GM21786 (cell line): ENCODE results near the gene OR6N1.
A peak's percentile ranks its signal among the peaks of the same experiment; 100 is the strongest.

Source experiments
- ATAC-seq: cut with Tn5 transposase; IDR thresholded peaks from one replicate; pipeline ENCODE4 v1.9.1; 2021; ENCODE audit not compliant: unreplicated experiment

OR6N1 gene, protein sequence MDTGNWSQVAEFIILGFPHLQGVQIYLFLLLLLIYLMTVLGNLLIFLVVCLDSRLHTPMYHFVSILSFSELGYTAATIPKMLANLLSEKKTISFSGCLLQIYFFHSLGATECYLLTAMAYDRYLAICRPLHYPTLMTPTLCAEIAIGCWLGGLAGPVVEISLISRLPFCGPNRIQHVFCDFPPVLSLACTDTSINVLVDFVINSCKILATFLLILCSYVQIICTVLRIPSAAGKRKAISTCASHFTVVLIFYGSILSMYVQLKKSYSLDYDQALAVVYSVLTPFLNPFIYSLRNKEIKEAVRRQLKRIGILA

DNA sequence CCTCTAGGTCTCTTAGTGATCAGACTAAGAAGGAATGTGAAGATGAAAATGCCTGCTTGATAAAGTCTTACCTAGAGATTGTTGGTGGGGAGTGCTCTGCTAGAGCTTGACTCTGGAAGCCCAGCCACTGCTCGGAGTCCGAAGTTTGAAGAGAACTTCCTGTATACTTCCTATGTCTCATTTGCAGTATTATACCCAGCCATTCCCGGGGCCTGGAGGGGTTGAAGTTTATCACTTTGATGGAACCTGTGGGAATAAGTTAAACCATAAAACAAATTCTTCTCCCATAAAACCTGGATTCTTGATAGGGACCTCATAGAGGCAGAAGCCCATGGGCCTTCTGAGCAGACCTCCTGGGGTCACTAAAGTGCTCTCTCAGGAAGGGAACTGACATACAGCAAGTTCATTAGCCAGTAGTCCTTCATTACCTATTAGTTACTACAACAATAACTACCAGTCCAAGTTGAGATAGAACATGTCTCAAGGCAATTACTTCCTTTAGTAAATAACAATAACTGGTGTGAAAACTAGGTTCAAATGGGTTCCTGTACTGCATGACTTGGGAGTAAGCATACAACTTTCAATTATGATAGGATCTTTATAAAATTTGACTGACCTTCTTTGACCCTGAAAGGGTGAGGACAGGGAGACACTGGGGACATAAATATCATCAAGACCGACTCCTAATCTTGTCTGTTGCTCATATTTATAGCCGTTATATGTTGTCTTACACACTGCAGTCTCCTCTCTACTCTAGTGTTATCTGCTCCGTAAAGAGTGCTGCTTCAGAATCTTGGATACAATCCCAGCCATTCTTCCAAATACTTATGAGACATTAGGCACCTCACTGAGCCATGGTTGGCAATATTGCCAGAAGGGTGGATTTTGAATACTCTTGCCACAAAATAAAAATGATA is at the start of gene OR6N1:
Gene OR6N1, minus strand, starts transcription at position 246 of the 917 bp plus-strand sequence. CDS start 5,513 bp downstream, outside the sequence.
- no peak for ATAC-seq

DNA sequence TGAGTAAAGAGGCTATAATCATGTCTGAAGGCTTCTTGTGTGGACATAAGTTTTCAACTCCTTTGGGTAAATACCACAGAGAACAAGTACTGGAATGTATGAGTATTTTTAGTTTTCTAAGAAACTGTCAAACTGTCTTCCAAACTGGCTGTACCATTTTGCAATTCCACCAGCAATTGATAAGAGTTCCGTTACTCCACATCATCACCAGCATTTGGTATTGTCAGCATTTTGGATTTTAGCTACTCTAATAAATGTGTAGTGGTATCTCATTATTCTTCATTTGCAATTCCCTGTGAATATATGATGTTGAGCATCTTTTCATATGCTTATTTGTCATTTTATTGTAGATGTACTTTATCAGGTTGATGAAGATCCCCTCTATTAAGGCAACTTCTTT is 49.7 kb upstream of the OR6N1 start:
- no peak for ATAC-seq

DNA sequence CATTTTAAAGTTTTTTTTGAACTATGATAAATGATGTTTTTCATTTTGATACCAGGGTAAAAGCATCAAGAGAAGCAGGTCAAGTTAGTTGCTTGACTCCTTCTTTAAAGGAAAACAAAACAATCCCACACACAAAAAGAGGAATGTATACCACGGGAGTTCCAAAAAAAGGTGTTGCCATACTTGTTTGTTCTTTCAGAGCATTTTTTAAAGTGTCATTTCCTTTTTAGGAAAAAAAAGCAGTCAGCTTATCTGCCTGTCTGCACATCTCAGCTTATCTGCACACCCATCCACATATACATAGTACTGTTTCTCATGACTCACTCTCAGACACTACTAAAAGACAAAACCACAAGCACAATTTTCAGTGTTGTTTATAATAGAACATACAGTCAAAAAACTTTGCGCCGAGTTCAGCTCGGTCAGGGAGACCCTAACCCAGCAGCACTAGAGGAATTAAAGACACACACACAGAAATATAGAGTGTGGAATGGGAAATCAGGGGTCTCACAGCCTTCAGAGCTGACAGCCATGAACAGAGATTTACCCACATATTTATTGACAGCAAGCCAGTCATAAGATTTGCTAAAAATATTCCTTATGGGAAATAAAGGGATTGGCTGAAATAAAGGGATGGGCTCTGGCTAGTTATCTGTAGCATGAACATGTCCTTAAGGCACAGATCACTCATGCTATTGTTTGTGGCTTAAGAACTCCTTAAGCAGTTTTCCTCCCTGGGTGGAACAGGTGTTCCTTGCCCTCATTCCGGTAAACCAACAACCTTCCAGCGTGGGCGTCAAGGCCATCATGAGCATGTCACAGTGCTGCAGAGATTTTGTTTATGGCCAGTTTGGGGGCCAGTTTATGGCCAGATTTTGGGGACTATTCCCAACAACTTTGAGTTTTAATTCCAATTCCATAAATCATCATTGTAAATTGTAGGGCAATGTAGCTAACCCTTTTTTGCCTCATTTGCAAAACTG is 47.8 kb upstream of the OR6N1 start:
- peak; percentile 92 for ATAC-seq

DNA sequence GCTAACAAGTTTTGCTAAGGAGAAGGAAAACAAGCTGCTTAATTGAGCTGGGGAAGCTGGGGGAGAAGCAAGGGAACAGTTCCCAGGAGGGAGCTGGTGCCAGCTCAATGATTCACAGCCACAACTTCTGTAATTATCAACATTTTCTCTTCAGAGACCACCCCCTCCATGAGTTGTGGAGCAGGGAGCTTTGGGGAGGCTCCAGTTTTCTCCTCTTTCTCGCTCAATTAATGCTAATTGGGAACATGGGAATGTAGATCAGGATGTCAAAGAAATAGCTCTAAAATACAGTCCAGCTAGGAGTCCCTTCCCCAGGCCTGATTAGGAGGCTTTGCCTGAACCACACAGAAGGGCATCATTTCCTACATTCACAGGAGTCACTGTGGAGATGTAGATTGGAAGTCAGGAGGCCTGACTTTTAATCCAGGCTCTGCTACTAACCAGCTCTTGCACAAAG is 47.0 kb upstream of the OR6N1 start:
- no peak for ATAC-seq

DNA sequence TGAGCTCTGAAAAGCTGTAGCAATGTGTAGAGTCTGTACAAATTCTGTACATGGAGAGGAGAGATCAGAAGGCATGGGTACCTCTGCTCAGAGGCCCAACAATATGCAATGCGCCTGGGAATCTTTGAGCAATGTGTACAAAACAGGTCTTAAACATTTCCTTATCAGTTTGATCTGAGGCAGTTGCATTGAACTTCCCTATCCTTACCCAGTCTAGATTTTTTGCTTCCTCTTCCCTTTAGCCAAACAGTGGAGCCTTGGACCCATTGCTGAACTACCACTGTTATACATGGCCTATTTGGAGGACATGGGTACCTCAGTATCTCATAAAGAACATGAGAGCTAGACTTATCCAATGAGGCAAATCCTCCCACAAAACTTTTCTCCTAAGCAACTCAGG is 46.6 kb upstream of the OR6N1 start:
- ATAC-seq: no peak

DNA sequence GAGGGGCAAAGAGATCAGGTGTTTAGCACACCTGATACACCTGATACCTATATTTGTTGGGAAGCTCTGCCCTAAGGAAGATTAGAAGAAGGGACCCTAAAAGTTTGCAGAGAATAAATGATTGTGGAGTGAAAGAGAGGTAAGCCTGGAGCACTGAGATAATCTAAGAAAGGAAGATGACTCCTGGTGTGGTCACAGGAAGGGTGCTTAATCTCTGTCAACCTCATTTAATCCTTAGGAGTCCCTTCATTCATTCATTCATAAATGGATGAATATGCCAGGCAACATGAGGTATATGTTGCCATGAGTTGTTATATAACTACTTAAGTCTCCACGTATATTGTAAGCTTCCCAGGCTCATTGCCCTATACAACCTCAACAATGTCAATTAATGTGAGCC is 43.0 kb upstream of the OR6N1 start:
- no peak for ATAC-seq

DNA sequence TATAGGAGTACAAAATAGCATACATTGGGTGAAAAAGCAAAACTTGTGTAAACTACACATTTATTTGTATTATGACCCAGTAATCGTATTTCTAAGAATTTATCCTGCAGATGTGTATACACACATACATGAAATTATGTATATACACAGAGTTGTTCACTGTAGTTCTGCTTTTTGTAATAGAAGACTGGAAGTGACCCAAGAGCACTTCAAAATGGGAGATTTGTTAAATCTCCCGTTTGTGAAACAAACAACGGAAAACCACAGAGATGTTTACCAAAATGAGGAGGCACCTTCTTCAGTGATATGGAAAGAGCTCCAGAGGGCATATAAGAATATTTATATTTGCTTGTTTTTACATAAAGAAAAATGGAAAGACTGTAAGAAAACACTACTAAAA is 41.2 kb upstream of the OR6N1 start:
- no peak for ATAC-seq

DNA sequence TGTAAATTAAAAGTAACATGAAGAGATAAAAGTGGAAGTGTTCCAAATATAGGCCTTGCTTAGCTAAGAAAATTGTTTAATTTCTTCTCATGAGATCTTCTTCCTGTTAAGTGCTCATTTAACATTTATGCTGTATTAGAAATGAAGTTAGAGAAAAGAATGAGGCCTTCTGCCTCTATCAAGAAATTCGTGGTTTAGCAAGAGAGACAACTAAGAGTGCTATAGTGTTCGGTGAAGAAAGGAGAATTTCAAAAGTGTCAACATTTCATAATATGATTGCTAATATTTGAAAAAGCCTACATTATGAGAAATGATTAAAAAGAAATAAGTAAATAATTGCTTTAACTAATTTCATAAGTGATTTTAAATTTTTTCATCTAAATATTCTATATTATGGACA is 40.3 kb upstream of the OR6N1 start:
- no peak for ATAC-seq

DNA sequence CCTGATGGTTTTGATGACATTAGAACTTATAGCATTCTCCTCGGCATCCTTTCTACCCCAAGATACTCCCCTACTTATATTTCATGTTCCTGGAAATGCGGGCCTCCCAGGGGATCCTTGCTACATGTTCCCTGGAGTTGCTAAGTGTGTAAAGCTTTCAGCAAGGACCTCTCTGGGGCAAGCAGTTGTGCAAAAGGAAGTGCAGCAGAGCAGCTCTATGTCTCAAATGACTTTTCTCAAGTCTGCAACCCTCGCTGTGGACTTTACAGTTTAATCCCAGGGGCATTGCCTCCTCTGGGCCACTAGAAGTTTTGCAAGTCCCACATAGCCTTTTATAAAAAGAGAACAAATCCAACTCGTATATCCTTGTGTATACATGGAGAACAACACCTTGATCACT is 38.3 kb upstream of the OR6N1 start:
- ATAC-seq: no peak

DNA sequence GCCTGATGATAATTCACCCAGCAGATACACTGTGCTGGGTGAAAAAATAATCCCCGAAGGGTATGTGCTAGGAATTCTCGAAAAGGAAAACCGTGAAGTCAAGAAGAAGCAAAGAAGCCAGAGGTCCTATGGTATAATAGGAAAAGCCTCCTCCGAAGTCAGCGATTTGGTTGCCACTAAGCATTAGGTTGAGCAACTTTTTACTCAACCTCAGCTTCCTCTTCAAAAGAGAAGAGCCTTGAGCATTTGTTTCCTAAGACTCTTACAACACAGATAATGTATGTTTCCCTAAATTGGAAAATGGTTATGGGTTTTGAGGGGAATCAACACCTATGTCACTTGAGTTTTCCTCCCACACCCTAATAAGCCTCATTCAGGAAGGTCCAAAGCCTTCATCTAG is 37.9 kb upstream of the OR6N1 start:
- no peak for ATAC-seq

DNA sequence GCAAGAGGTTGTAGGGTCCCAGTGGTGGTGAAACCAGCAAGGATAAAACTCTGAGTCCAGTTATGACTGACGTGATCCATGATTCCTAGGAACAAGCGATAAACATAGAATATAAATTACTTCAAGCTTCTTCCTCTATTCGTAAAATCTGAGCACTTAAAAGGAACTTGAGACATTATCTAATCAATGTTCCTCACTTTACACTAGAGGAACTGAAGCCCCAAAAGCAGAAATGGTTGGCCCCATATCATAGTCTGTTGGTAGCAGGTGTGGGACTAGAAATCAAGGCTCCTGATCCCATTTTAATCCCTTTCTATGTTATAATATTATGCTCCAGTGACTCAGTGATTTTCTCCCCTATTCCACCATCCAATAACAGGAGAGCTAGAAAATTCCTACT is 37.3 kb upstream of the OR6N1 start:
- no peak for ATAC-seq

DNA sequence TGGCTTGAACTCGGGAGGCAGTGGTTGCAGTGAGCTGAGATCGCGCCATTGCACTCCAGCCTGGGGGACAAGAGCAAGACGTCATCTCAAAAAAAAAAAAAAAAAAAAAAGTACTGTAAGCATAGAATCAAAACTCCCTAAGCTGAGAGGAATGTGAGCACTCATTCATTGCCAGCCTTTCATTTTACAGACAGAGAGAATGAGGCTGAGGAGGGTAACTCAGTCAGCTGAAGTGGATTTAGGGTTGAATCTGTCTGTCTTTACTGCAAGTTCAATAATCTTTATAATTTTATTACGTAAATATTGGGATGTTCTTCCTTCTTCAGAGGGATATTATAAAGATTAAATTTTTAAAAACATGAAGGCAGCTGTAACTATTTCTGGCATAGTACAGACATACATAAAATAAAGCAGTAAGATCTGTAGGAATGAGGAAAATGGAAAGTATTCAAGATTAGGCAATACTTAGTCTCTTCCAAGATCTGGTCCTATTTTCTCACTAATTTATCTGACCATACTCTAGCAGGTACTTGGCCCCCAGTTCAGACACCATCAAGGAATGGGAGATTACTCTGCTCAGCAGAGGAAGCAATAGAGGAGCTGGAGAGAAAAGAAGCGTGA is 35.0 kb upstream of the OR6N1 start:
- ATAC-seq: no peak

DNA sequence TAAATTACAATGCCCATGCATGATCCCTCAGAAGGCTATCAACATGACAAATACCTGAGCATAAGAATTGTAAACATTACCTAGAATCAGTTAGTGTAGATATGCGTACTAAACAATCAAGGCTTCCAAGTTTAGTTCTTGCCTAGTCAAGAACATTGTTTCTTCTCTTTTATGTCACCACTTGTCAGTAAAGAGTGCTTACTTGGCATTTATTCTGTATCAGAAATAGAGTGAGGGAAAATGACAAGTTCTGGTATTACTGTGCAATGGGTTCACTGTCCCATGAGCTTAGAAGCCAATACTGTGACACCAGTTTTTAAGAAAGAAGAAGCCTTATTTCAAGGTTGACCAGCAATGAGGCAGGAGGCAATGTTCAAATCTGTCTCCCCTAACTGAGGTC is 31.7 kb upstream of the OR6N1 start:
- ATAC-seq: no peak

DNA sequence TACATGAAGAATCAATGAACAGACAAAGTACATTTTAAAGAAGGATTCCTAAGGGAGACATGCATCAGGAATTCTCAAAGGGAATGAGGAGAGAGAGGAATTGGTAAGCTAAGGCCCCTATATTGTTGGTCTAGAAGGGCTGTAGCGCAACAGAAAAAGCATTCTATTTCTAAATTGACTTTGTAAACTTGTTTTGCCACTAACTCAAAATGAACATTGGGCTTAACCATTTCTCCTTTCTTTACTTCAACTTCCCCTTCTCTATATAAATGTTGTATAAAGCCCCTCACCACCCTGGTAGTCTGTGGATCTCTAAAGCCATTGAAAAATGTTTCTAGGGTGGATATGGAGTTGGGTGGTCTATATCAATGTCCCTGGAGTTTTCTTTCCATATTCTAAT is 29.4 kb upstream of the OR6N1 start:
- no peak for ATAC-seq

DNA sequence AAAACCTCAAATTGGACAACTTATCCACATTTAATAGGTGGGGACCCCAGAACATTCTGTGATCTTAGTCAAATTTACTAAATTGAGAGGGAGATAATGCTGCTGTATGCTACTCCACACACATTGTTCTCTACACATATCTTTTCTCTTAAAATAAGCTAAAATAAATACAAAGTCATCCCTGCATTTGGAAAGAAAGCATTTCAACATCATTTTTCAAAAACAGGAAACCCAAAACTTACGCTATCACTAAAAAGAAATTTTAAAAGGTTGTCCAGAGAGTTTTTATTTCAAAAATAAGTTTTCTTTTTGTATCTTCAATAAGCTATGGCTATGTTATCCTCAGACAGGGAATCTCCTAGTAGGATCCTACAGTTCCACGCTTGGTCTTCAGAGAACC is 28.5 kb upstream of the OR6N1 start:
- ATAC-seq: no peak

DNA sequence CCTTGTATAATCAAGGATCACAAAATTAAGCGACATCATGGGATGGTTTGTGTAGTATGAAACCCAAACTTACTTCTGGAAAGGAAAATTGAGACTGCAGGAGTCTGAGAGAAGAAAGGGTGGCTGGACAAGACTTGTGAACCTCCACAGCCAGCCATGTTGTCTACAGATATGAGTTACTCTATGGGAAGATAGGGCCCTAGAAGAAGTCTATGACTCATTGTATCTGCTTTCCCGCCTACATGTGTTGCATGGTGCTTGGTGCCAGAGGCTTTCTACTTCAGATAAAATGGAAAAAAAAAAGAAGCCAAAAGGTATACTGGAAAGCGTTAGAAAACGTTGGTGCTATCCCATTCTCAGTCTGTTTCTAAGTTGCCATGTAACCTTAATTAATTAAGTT is 27.7 kb upstream of the OR6N1 start:
- ATAC-seq: no peak

DNA sequence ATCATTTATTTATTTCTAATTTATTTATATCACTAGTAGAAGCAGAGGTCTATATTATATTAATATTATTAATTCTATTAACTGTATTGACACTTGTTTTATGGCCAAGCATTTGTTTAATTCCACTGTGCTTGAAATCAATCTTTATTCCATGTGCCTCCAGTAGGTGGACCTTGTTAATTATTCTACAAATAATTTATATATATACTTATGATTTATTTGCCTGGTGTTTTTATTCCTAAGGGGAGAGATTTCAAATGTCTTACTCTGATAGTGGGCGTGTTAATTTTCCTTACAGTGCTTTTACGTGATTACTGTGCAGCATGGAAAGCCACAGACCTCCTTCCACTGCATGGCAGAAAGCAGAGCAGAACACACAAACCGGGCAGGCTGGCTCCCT is 26.5 kb upstream of the OR6N1 start:
- no peak for ATAC-seq

DNA sequence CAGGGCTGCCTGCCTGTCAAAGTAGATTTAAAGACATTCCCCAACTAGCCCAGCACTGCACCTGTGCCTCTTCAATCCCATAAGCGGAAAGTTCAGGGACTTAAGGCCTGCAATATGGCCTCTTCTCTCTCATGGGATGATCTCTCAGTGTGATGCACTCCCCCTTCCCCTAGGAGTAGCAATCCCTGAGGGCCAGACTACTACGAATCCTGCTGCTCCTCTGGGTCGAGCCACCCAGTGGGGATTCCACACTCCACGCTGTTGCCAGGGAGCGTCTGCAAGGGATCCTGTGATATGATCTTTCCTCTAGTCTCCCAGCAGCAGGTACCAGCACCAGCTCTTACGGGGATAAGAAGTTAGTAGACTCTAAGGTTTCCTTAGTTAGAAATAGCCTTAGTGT is 22.3 kb upstream of the OR6N1 start:
- no peak for ATAC-seq

DNA sequence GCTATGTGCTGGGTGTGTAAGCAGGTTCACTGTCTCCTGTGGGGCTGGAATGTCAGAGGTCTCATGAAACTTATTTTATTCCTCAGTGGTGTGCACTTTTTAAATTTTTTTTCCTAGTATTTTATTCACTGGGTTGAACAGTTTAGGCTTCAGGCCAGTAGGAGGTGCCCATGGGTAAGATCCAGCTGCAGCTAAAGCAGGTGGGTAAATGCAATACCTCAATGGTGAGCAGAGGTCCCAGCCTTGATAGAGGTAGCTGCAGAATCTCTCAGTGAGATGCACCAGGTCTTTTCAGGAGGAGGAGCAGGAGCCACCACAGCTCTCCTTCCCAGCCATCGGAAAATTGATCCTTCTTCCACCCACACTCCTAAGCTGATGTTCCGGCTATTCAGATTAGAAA is 21.6 kb upstream of the OR6N1 start:
- ATAC-seq: no peak

DNA sequence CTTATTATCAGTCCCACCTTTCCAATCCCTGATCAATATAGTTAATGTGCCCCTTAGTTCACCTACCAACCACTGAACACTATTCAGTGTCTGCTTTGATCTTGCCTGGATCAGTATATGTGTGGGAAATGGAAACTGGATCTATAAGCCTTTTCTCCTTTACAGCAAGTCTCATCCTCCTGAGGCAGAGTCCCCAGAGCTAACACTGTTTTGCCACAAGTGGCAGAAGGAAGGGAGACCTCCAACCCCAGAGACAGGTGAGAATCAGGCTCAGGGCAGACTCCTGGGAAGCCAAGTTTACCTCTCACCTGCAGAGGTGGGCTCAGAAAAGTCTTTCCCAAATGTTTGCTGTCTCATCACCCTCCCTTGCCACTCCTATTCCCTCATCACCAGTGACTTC is 9.1 kb upstream of the OR6N1 start, which contains the start of gene OR6N2:
Gene OR6N2, minus strand, starts transcription at position 101 of the 400 bp plus-strand sequence. CDS start 3,569 bp downstream, outside the sequence.
- no peak for ATAC-seq
